Activated CD4-positive, alpha-beta T cell treated with anti-CD3 and anti-CD28 coated beads for 36 hours (primary cell): ENCODE results near the gene SLC25A11. TPM values are rescaled to one million over a fixed set of nuclear protein-coding genes. Genes with fewer than 3 reads are reported as not detected.
A peak's percentile ranks its signal among the peaks of the same experiment; 100 is the strongest.

Experiments
- ATAC-seq: fragments of 200-7000 bp; cut with Tn5 transposase; one replicate; pipeline ENCODE4 v1.10.0; 2021; ENCODE audit warnings: mild to moderate bottlenecking, moderate library complexity
- CTCF ChIA-PET: fragments of 350-600 bp; sonication (Branson Sonifier 250); formaldehyde crosslinking; loops from one replicate; lab custom pipeline; 2021; ENCODE audit warnings: antibody characterized with exemption; lab: Charles Lee
- POLR2A ChIA-PET: fragments of 350-600 bp; sonication (Branson Sonifier 250); formaldehyde crosslinking; loops from one replicate; lab custom pipeline; 2021; ENCODE audit warnings: antibody characterized with exemption, inconsistent platforms; lab: Charles Lee
- DNase-seq: peaks from one replicate; pipeline ENCODE4 v3.0.0-alpha.2; 2020
- H3K27ac Mint-ChIP-seq: one replicate; pipeline ENCODE4 v1.8.0; 2021; ENCODE audit warnings: mixed read lengths
- H3K27me3 Mint-ChIP-seq: one replicate; pipeline ENCODE4 v1.8.0; 2021; ENCODE audit warnings: mixed read lengths
- H3K36me3 Mint-ChIP-seq: one replicate; pipeline ENCODE4 v1.8.0; 2021; ENCODE audit warnings: low read depth, mixed read lengths
- H3K4me1 Mint-ChIP-seq: one replicate; pipeline ENCODE4 v1.8.0; 2021; ENCODE audit warnings: mixed read lengths
- H3K4me3 Mint-ChIP-seq: one replicate; pipeline ENCODE4 v1.8.0; 2021; ENCODE audit warnings: mild to moderate bottlenecking, moderate library complexity, mixed read lengths
- H3K9me3 Mint-ChIP-seq: one replicate; pipeline ENCODE4 v1.8.0; 2021; ENCODE audit warnings: low read depth, mixed read lengths
- intact Hi-C, 2 experiments: fragments of 100-400 bp; cut with DNase I in 1 of 2; cut with micrococcal nuclease in 1 of 2; formaldehyde crosslinking; loops; one replicate each; pipeline versions ENCODE4 v1.14.2 to v1.15.1; 2022 to 2024; cut with DNase I, micrococcal nuclease
- total RNA-seq, 2 experiments: library from RNA; stranded (reverse); gene quantifications; one replicate each; pipeline ENCODE4 v1.2.3, GENCODE V29; 2021

The SLC25A11 gene
- total RNA-seq, 2 experiments from 2014 or later: 74.2 to 77.9 TPM

DNA sequence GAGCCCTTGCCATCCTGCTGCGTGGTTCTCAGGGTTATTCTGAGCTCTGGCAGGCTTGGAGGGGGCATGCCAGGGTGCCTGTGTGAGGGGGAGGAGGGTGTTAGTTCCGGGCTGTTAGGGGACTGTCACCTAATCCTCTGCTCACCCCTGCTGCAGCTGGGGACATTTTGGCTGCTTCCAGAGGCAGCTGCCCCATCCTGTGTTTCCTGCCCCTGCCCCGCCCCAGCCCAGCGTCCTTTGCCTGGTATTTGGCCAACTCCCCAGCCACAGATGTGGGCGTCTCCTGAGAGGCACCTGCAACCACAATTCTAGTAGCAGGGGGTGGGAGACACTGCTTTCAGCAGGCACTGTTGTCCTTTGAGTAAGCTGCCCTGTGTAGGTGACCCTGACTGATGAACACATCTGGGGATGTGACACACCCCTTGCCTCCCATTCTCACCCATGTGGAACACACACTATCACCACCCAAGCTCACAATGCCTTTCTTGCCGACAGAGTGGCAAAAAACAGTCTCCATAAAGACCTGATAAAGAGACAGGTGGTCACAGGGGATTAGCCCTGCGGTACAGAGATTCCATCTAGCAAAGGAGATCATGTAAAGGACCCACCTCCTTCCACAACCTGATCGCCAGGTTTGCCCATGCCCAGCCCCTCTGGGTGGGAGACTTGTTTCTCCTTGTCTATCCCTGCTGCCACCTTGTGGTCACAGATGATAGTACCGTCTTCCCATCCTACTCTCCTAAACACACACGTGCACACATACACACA, 36.6 kb downstream of the SLC25A11 start, which contains the start of gene CHRNE:
TSS of gene CHRNE (minus strand) at position 48 of the 768 bp plus-strand sequence. CDS start at position 13, 35 bp downstream.
- intact Hi-C loops: loop anchor here (1.0 to 5.0 kb wide), 6 partner anchors 37 to 534 kb away; partner anchors contain the start of genes SPAG7 (in 2 of the 2), C1QBP (in 1 of the 2), GLTPD2 (in 1 of the 2) and RNF167 (in 1 of the 2)
- DNase-seq (peak; percentile 89), ATAC-seq (peak; percentile 44)
- peaks cover 26% of the 10 kb centered on the region for H3K4me1 Mint-ChIP-seq
- H3K36me3 Mint-ChIP-seq: no peaks in the 10 kb centered on the region
- no peaks in the 10 kb centered on the region for H3K27me3 Mint-ChIP-seq
- ChIA-PET POLR2A (interaction anchor here (0.7 kb wide), 1 partner anchor 155 kb away, joined by 3 read pairs; no protein-coding TSS in a partner anchor), CTCF (interaction anchor here (0.6 to 1.7 kb wide), 18 partner anchors 13 to 710 kb away, joined by 3 to 7 read pairs (median 3); partner anchors contain the start of genes RNF167 and SLC25A11)
- peak within 1 kb of the TSS; percentile 65 for H3K4me3 Mint-ChIP-seq
- no peaks in the 10 kb centered on the region for H3K9me3 Mint-ChIP-seq
- H3K27ac Mint-ChIP-seq: peak within 1 kb of the TSS; percentile 72

DNA sequence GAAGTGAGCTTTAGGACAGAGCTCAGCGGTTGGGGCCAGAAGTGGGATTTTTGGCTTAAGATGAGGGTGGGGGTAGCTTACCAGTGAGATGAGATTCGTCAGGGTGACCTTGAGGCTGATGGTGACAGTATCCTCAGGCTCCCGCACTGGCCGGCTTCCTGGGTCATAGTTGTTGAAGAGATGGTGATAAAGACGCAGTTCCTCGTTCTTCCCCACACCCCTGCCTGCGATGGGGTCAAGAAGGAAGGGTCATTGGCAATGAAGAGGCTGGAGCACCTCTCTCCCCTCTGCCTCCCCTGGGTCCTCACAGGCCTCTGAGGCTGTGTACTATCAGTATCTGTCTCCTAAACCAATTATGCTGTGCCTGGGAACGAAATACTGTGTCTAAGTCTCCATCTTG, 37.3 kb downstream of the SLC25A11 start:
- intact Hi-C loops: loop anchor here (2.0 to 5.0 kb wide), 4 partner anchors 64 to 535 kb away; partner anchors contain the start of genes C1QBP (in 1 of the 2), GLTPD2 (in 1 of the 2), SPAG7 (in 1 of the 2) and VMO1 (in 1 of the 2)
- H3K27ac Mint-ChIP-seq: no peak overlapping the region
- DNase-seq: no peak
- no peaks in the 10 kb centered on the region for H3K9me3 Mint-ChIP-seq
- no peaks in the 10 kb centered on the region for H3K27me3 Mint-ChIP-seq
- ChIA-PET POLR2A (no interaction called here), CTCF (interaction anchor here (0.7 to 1.7 kb wide), 9 partner anchors 12 to 335 kb away, joined by 3 to 5 read pairs (median 3); partner anchors contain the start of genes RNF167 and SLC25A11)
- ATAC-seq: no peak
- no peaks in the 10 kb centered on the region for H3K36me3 Mint-ChIP-seq
- peaks cover 26% of the 10 kb centered on the region for H3K4me1 Mint-ChIP-seq
- H3K4me3 Mint-ChIP-seq: no peak overlapping the region

DNA sequence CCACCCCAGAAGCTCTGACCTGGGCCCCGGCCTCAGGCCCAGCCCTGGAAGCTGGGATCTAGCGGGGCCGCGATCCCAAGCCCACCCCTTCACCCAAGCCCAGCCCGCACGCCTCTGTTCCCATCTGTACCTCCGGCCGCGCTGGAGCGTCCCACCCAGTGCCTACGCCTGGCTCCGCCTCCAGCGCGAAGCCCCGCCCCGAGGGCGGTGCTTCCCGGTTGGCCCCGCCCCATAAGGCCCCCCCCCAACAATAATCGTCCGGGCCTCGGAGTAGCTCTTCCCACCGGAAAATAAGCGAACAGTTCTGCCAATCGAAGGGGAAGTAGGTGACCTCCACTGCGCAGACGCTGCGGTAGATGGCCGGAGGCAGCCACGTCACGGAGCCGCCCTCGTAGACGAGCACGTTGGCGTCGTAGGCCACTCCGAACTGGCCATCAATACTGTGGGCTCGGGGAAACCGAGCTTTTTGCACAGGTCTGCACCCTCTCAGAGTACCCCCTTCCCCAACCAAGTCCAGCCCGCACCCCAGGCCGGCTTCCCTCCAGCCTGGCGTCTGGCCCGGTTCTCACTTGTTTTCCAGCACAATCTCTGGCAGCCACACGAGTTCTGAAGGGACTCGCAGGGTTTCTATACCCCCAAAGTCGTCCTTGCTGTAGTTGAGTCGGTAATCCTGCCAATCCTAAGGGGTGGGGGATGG, 38.0 kb downstream of the SLC25A11 start:
- intact Hi-C loops: loop anchor here (2.0 to 5.0 kb wide), 4 partner anchors 65 to 536 kb away; partner anchors contain the start of genes C1QBP (in 1 of the 2), GLTPD2 (in 1 of the 2), SPAG7 (in 1 of the 2) and VMO1 (in 1 of the 2)
- peak; percentile 42 for DNase-seq
- peaks cover 5% of the 10 kb centered on the region for H3K36me3 Mint-ChIP-seq
- no peaks in the 10 kb centered on the region for H3K9me3 Mint-ChIP-seq
- peak overlapping the region; percentile 90 for H3K4me3 Mint-ChIP-seq
- CTCF ChIA-PET: interaction anchor here (0.7 to 1.2 kb wide), 4 partner anchors 65 to 165 kb away, joined by 3 read pairs; no protein-coding TSS in a partner anchor
- POLR2A ChIA-PET: no interaction called here
- ATAC-seq: no peak
- no peak overlapping the region for H3K27ac Mint-ChIP-seq
- H3K27me3 Mint-ChIP-seq: no peaks in the 10 kb centered on the region
- peaks cover 26% of the 10 kb centered on the region for H3K4me1 Mint-ChIP-seq

DNA sequence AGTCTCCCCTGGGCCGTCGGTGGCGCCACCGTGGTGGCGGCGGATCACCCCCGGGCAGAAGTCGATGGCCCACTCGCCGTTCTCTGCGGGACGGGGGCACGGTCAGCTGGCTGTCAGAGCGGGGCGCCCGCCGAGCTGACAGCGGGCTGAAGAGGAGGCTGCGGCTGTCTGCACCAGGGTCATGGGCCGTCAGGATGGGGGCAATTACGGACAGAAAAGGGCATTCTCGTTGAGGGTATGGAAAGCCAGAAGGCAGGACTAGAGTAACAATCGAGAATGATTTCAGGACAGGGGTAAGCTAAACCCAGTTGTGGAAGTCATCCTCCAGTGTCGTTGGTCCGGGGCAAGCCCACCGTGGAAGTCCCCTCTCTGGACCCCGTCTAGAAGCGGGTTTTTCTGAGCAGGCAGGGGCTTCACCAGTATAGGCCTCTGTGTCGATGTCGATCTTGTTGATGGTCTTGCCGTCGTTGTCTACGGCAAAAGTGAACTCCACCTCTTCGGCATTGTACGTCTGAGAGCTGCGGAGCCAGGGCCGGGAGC, 38.7 kb downstream of the SLC25A11 start:
- POLR2A ChIA-PET: no interaction called here
- DNase-seq: no peak
- H3K27ac Mint-ChIP-seq: no peak overlapping the region

DNA sequence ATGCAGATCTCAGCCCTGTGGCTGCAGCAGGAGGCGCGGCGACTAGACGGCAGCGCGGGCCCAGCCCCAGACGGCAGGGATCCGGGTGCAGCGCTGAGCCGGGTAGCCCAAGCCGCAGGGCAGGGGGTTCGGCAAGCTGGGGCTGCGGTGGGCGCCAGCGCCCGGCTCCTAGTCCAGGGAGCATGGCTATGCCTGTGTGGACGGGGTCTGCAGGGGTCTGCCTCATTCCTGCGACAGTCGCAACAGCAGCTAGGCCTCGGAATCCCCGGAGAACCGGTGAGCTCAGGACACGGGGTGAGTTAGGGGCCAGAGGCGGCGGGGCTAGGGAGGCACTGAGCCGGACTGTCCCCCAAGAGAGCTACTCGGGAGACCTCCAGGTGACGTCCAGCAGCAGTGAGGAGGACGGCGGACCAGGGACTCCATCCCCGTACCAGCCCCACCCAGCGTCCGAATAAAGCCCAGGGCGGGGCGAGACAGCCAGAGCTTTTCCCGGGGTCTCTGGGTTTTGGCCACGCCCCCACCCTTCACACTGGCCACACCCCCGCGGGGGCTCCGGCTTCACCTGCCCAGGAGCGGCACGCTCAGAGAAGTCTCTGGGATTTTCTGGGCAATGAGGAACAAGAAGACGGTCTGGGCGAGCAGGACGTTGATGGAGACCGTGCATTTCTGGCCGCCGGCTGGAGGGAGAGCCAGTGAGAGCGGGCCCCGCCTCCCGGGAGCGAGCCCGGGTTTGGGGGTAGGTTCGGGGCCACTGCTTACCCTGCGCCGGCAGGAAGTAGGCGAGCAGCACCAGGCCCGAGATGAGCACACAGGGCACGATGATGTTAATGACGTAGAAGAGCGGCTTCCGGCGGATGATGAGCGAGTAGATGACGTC, 39.4 kb downstream of the SLC25A11 start:
- ChIA-PET CTCF (interaction anchor here (0.5 to 2.1 kb wide), 11 partner anchors 9 to 334 kb away, joined by 3 to 10 read pairs (median 4); partner anchors contain the start of gene ARRB2), POLR2A (interaction anchor here (2.3 kb wide), 1 partner anchor 40 kb away, joined by 8 read pairs; the partner anchor contains the start of genes RNF167 and SLC25A11)
- ATAC-seq (peak; percentile 38), DNase-seq (peak; percentile 77)
- peak overlapping the region; percentile 78 for H3K27ac Mint-ChIP-seq
- intact Hi-C loops: loop anchor here (5.0 kb wide), 3 partner anchors 113 to 537 kb away; partner anchors contain the start of genes C1QBP (in 1 of the 2), GLTPD2 (in 1 of the 2) and VMO1 (in 1 of the 2)
- peaks cover 26% of the 10 kb centered on the region for H3K4me1 Mint-ChIP-seq
- H3K4me3 Mint-ChIP-seq: peak overlapping the region; percentile 90
- H3K27me3 Mint-ChIP-seq: no peaks in the 10 kb centered on the region
- H3K9me3 Mint-ChIP-seq: no peaks in the 10 kb centered on the region
- peaks cover 5% of the 10 kb centered on the region for H3K36me3 Mint-ChIP-seq

More for the DNA sequence above, 38.7 kb downstream of the SLC25A11 start:
- Mint-ChIP-seq H3K4me3 (peak overlapping the region; percentile 90), H3K9me3 (no peaks in the 10 kb centered on the region), H3K36me3 (peaks cover 5% of the 10 kb centered on the region), H3K27me3 (no peaks in the 10 kb centered on the region), H3K4me1 (peaks cover 26% of the 10 kb centered on the region)
- intact Hi-C loops: loop anchor here (5.0 kb wide), 3 partner anchors 114 to 536 kb away; partner anchors contain the start of genes C1QBP (in 1 of the 2), GLTPD2 (in 1 of the 2) and VMO1 (in 1 of the 2)
- CTCF ChIA-PET: interaction anchor here (0.7 to 2.1 kb wide), 4 partner anchors 8 to 163 kb away, joined by 3 to 10 read pairs (median 3); no protein-coding TSS in a partner anchor
- no peak for ATAC-seq

DNA sequence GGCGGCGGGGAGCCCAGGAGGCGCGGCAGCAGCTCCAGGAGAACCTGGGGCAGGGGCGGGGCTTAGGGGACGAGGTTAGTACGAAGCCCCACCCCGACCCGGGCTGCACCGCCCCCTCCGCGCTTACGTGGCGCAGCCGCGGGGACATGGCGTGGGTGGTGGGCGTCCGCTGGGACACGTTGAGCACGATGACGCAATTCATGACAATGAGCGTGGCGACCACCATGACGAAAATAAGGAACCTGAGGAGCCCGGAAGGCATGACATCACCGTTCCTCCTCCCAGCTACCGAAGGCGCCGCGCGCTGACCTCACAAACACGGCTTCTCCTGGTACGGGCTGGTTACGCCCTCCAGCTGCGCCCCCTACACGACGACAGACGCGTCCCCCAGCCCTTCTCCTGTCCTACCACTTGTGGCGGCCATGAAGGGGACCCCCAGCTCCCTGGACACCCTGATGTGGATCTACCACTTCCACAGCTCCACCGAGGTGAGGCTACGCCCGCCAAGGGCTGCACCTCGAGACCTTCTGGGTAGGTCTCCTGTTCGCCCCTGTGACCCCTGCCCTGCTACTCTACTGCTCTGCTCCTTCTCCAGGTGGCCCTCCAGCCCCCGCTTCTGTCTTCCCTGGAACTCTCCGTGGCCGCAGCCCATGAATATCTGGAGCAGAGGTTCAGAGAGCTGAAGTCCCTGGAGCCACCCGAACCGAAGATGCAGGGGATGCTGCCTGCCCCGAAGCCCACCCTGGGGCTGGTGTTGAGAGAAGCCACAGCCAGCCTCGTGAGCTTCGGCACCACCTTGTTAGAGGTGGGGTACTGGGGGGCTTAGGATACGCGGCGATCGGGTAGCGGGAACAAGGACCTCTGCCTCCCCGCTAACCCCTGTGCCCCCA, 40.3 kb downstream of the SLC25A11 start, which contains the start of gene C17orf107:
TSS of gene C17orf107 (plus strand) at position 196 of the 890 bp plus-strand sequence. CDS start at position 423, 227 bp downstream.
- no peaks in the 10 kb centered on the region for H3K9me3 Mint-ChIP-seq
- DNase-seq (peak; percentile 99), ATAC-seq (peak; percentile 79)
- peak within 1 kb of the TSS; percentile 88 for H3K27ac Mint-ChIP-seq
- CTCF ChIA-PET: interaction anchor here (0.5 to 2.1 kb wide), 15 partner anchors 10 to 1130 kb away, joined by 3 to 10 read pairs (median 4); partner anchors contain the start of genes ARRB2, RNF167 and SLC25A11
- peaks cover 26% of the 10 kb centered on the region for H3K4me1 Mint-ChIP-seq
- intact Hi-C loops: loop anchor here (1.0 to 5.0 kb wide), 14 partner anchors 49 to 538 kb away; partner anchors contain the start of genes ARRB2 (in 1 of the 2), C1QBP (in 1 of the 2), GLTPD2 (in 1 of the 2) and INCA1 (in 1 of the 2)
- POLR2A ChIA-PET: interaction anchor here (0.8 to 2.3 kb wide), 3 partner anchors 41 to 250 kb away, joined by 3 to 8 read pairs (median 4); partner anchors contain the start of genes RNF167 and SLC25A11
- H3K36me3 Mint-ChIP-seq: peaks cover 8% of the 10 kb centered on the region
- no peaks in the 10 kb centered on the region for H3K27me3 Mint-ChIP-seq
- H3K4me3 Mint-ChIP-seq: peak within 1 kb of the TSS; percentile 90

DNA sequence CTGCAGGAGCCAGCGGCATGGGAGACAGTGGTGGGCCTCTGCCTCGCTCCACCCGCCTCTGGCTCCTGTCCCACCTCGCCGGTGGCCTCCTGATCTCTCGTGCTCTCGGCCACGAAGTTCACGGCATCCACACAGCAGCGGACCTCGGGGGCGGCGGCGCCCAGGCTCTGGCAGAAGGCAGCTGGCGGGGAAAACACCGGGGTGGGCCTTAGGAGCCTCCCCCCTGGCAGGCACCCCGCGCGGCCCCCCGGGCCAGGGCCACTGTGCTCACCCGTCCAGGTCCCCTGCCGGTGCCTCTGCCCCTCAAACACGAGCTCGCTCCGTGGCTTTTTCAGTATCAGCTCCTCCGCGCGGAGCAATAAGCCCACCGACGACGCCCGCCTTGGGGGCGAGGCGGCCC, 40.9 kb downstream of the SLC25A11 start:
- Mint-ChIP-seq H3K4me1 (peaks cover 26% of the 10 kb centered on the region), H3K9me3 (no peaks in the 10 kb centered on the region), H3K36me3 (peaks cover 13% of the 10 kb centered on the region), H3K27ac (no peak overlapping the region), H3K27me3 (no peaks in the 10 kb centered on the region), H3K4me3 (peak overlapping the region; percentile 90)
- CTCF ChIA-PET: interaction anchor here (0.5 to 2.1 kb wide), 10 partner anchors 10 to 1129 kb away, joined by 3 to 10 read pairs (median 4); partner anchors contain the start of genes ARRB2, RNF167 and SLC25A11
- ATAC-seq (peak; percentile 0), DNase-seq (no peak)
- intact Hi-C loops: loop anchor here in 1 of 2 experiments (1.0 to 2.0 kb wide), 11 partner anchors 50 to 533 kb away; partner anchors contain the start of genes ARRB2, INCA1, KIF1C and MED11
- POLR2A ChIA-PET: interaction anchor here (0.8 to 2.3 kb wide), 3 partner anchors 41 to 250 kb away, joined by 3 to 8 read pairs (median 4); partner anchors contain the start of genes RNF167 and SLC25A11

DNA sequence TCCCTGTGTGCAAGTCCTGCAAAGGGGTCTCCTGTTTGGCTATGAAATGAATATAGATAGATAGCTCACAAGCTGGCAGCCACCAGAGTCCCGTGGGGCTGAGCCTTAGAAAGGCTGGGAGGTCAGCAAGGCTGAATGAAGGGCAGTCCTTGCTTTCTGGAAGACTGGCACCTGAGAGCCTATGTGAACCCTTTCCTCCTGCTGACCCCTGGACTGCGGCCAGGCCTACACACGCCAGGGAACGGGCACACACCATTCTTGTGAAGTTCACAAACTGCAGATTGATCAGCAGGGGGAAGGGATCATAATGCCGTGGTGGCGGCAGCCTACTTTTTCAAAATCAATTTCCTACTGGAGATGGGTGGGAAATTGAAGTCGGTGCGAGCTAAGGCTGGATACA, 41.5 kb downstream of the SLC25A11 start:
- DNase-seq: no peak
- peaks cover 13% of the 10 kb centered on the region for H3K36me3 Mint-ChIP-seq
- peaks cover 22% of the 10 kb centered on the region for H3K4me1 Mint-ChIP-seq
- no peak for ATAC-seq
- ChIA-PET POLR2A (interaction anchor here (1.1 to 2.3 kb wide), 2 partner anchors 42 to 187 kb away, joined by 3 to 8 read pairs; partner anchors contain the start of genes RNF167 and SLC25A11), CTCF (no interaction called here)
- H3K27me3 Mint-ChIP-seq: no peaks in the 10 kb centered on the region
- intact Hi-C loops: loop anchor here in 1 of 2 experiments (2.0 kb wide), 1 partner anchor 50 kb away; the partner anchor contains the start of gene PFN1
- H3K4me3 Mint-ChIP-seq: peak overlapping the region; percentile 51
- no peak overlapping the region for H3K27ac Mint-ChIP-seq
- no peaks in the 10 kb centered on the region for H3K9me3 Mint-ChIP-seq
